OCI-LY7 (cell line): ENCODE measurements around the gene COL5A1. TPM values are rescaled to one million over a fixed set of nuclear protein-coding genes. Genes with fewer than 3 reads are reported as not detected.

Source experiments
- BruUV-seq: library from RNA; stranded (reverse); fragments of 400-500 nt; replicated peaks from 2 replicates; lab custom pipeline; 2021; lab: Mats Ljungman, UMichigan
- CTCF ChIA-PET: fragments of 300-600 bp; sonication (Branson Sonifier 250); formaldehyde crosslinking; loops from one replicate; lab custom pipeline; 2022; ENCODE audit warnings: antibody characterized with exemption; ENCODE audit not compliant: unreplicated experiment; lab: Charles Lee
- POLR2A ChIA-PET: fragments of 300-600 bp; sonication (Branson Sonifier 250); formaldehyde crosslinking; loops from one replicate; lab custom pipeline; 2022; ENCODE audit warnings: antibody characterized with exemption; lab: Charles Lee
- DNase-seq: peaks from one replicate; pipeline ENCODE4 v3.0.0-alpha.2; 2015; ENCODE audit warnings: low spot score
- H2AFZ ChIP-seq: fragments of 200-600 bp; sonication (generic), shearing (Covaris generic); 2 replicates; pipeline ENCODE4 v1.6.1; 2014; ENCODE audit warnings: mild to moderate bottlenecking, antibody characterized with exemption, low read length, moderate library complexity
- H3K27ac ChIP-seq: fragments of 200-600 bp; sonication (generic); 2 replicates; pipeline ENCODE4 v1.5.1; 2014; ENCODE audit warnings: mixed run types, low read depth, mild to moderate bottlenecking, moderate library complexity, low read length, inconsistent platforms; ENCODE audit not compliant: poor library complexity, severe bottlenecking
- H3K36me3 ChIP-seq: fragments of 200-600 bp; sonication (generic); 2 replicates; pipeline ENCODE4 v1.6.1; 2014; ENCODE audit warnings: mild to moderate bottlenecking, antibody characterized with exemption, low read length, moderate library complexity, mixed read lengths; ENCODE audit not compliant: insufficient read depth
- H3K4me1 ChIP-seq: fragments of 200-600 bp; sonication (generic); 2 replicates; pipeline ENCODE4 v1.5.1; 2014; ENCODE audit warnings: mild to moderate bottlenecking, low read length; ENCODE audit not compliant: insufficient read depth, poor library complexity, severe bottlenecking
- H3K4me2 ChIP-seq: fragments of 200-600 bp; sonication (generic); 2 replicates; pipeline ENCODE4 v1.6.1; 2014; ENCODE audit warnings: mild to moderate bottlenecking, low read length
- H3K4me3 ChIP-seq: fragments of 200-600 bp; sonication (generic); 2 replicates; pipeline ENCODE4 v1.5.1; 2014; ENCODE audit warnings: mild to moderate bottlenecking, low read depth, low read length; ENCODE audit not compliant: poor library complexity, severe bottlenecking
- H3K79me2 ChIP-seq: fragments of 200-600 bp; sonication (generic); 2 replicates; pipeline ENCODE4 v1.6.1; 2016; ENCODE audit warnings: low read depth, mild to moderate bottlenecking, low read length, moderate library complexity, mixed read lengths; ENCODE audit not compliant: insufficient read depth
- H3K9me2 ChIP-seq: fragments of 200-600 bp; sonication (generic); 2 replicates; pipeline ENCODE4 v1.6.1; 2016; ENCODE audit warnings: mild to moderate bottlenecking, low read length, mixed read lengths; ENCODE audit not compliant: insufficient read depth
- H3K9me3 ChIP-seq: fragments of 200-600 bp; sonication (generic); 2 replicates; pipeline ENCODE4 v1.6.1; 2014; ENCODE audit warnings: mild to moderate bottlenecking, mixed run types, low read length, mixed read lengths
- H4K20me1 ChIP-seq: fragments of 200-600 bp; sonication (generic); 2 replicates; pipeline ENCODE4 v1.6.1; 2014; ENCODE audit warnings: mild to moderate bottlenecking, antibody characterized with exemption, low read length, moderate library complexity, mixed read lengths; ENCODE audit not compliant: insufficient read depth
- EZH2phosphoT487 ChIP-seq: fragments of 200-600 bp; sonication (generic); IDR thresholded peaks from 2 replicates; pipeline ENCODE4 v1.6.1; 2018; ENCODE audit warnings: low read depth, borderline replicate concordance, mild to moderate bottlenecking, mixed run types, antibody characterized with exemption, low read length, moderate library complexity, mixed read lengths
- intact Hi-C: fragments of 100-400 bp; cut with micrococcal nuclease; formaldehyde crosslinking; loops from one replicate; pipeline ENCODE4 v1.10.0; 2022; ENCODE audit not compliant: unreplicated experiment
- total RNA-seq, 2 experiments: library from RNA; depleted of rRNA in 1 of 2; stranded (reverse); fragments of >200 nt in 1 of 2; shearing (Covaris generic) in 1 of 2; gene quantifications; 2 replicates each; pipeline ENCODE4 v1.2.3, GENCODE V29; 2014 to 2022
- TF ChIP-seq, protein P1 (sequence below): fragments of 200-600 bp; sonication (generic); conservative IDR thresholded peaks from 2 replicates; pipeline ENCODE4 v1.5.1; 2014; ENCODE audit warnings: mild to moderate bottlenecking, antibody characterized with exemption, low read length, moderate library complexity, mixed read lengths

COL5A1 gene
- total RNA-seq, 2 experiments from 2014 or later: 12.2 to 28.6 TPM

DNA sequence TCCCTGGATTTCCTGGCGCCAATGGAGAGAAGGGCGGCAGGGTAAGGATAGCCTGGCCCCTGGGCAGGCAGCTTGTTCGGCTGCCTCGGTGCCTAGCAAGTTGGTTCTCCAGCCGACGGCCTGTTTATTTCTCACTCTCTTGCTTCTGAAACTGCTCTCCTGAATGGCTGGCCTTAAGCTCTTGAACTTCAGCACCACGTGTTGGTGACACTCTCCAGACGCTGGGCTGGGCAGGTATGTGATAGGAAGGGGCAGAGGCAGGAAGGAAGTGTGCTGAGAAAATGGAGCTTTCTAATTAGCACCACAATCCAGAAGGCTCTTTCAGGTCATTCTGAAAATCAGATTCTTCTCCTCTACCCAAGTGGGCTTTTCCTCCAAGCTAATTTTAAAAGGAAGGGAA lies 147.6 kb downstream of the COL5A1 start:
- POLR2A ChIA-PET: no interaction called here
- H3K9me3 ChIP-seq: no peaks in the 10 kb centered on the region
- CTCF ChIA-PET: interaction anchor here (0.6 kb wide), 2 partner anchors 189 to 212 kb away, joined by 4 to 13 read pairs; no protein-coding TSS in a partner anchor
- no TSS peak for BruUV-seq
- no peaks in the 10 kb centered on the region for H4K20me1 ChIP-seq
- no peak overlapping the region for H3K4me3 ChIP-seq
- no peaks in the 10 kb centered on the region for H3K36me3 ChIP-seq
- H3K4me2 ChIP-seq: no peak overlapping the region
- H3K27ac ChIP-seq: no peak overlapping the region
- intact Hi-C loops: no loop called here
- H3K79me2 ChIP-seq: no peaks in the 10 kb centered on the region
- H3K4me1 ChIP-seq: no peaks in the 10 kb centered on the region
- no peak overlapping the region for H2AFZ ChIP-seq
- no peak for DNase-seq
- no peaks in the 10 kb centered on the region for H3K9me2 ChIP-seq
- no peak for TF ChIP-seq EZH2phosphoT487
- TF ChIP-seq, protein P1, sequence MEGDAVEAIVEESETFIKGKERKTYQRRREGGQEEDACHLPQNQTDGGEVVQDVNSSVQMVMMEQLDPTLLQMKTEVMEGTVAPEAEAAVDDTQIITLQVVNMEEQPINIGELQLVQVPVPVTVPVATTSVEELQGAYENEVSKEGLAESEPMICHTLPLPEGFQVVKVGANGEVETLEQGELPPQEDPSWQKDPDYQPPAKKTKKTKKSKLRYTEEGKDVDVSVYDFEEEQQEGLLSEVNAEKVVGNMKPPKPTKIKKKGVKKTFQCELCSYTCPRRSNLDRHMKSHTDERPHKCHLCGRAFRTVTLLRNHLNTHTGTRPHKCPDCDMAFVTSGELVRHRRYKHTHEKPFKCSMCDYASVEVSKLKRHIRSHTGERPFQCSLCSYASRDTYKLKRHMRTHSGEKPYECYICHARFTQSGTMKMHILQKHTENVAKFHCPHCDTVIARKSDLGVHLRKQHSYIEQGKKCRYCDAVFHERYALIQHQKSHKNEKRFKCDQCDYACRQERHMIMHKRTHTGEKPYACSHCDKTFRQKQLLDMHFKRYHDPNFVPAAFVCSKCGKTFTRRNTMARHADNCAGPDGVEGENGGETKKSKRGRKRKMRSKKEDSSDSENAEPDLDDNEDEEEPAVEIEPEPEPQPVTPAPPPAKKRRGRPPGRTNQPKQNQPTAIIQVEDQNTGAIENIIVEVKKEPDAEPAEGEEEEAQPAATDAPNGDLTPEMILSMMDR: no peak

DNA sequence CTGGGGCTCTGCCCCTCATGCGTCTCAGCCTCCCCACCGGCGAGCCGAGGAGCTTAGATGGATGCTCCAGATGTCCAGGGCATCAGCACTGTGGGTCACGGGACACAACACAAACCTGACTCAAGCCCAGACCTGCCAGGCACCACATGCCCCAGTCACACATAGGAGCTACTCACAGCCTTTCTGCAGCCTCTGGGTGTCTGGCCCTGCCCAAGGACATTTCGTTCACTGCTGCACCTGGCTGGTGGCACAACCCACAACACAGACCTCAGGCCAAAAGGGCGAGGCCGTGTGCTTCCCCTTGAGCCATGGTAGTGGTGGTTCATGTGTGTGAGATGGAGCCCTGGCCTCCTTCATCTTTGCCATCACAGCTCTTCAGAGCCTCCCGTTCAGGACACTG lies 149.4 kb downstream of the COL5A1 start:
- H3K9me3 ChIP-seq: no peaks in the 10 kb centered on the region
- no peak overlapping the region for H3K27ac ChIP-seq
- H4K20me1 ChIP-seq: no peaks in the 10 kb centered on the region
- no peaks in the 10 kb centered on the region for H3K79me2 ChIP-seq
- H3K4me3 ChIP-seq: no peak overlapping the region
- no peaks in the 10 kb centered on the region for H3K9me2 ChIP-seq
- intact Hi-C loops: no loop called here
- DNase-seq: no peak
- H2AFZ ChIP-seq: no peak overlapping the region
- no peak overlapping the region for H3K4me2 ChIP-seq
- no TSS peak for BruUV-seq
- H3K36me3 ChIP-seq: no peaks in the 10 kb centered on the region
- ChIA-PET POLR2A (interaction anchor here (0.6 kb wide), 1 partner anchor 66 kb away, joined by 4 read pairs; no protein-coding TSS in a partner anchor), CTCF (no interaction called here)
- no peaks in the 10 kb centered on the region for H3K4me1 ChIP-seq
- TF ChIP-seq, protein P1: no peak
- TF ChIP-seq EZH2phosphoT487: no peak

DNA sequence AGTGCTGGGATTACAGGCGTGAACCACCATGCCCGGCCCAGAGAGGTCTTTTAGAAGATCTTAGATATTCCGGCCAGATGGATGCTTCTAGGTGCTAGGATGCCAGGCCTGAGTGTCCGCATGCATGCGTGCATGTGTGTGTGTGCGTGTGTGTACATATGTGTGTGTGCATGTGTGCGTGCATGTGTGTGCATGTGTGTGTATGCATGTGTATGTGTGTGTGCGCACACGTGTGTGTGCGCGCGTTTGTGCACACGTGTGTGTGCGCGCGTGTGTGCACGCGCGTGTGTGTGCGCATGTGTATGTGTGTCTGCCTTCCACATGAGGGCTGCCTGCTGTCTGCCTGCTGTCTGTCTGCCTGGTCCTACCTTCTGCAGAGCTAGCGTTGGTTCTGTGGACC lies 151.0 kb downstream of the COL5A1 start:
- BruUV-seq: no TSS peak
- CTCF ChIA-PET: no interaction called here

More for the DNA sequence above, 151.0 kb downstream of the COL5A1 start:
- POLR2A ChIA-PET: interaction anchor here (0.7 kb wide), 1 partner anchor 365 kb away, joined by 3 read pairs; no protein-coding TSS in a partner anchor
- H3K9me2 ChIP-seq: no peaks in the 10 kb centered on the region
- H3K4me3 ChIP-seq: no peak overlapping the region
- no peaks in the 10 kb centered on the region for H3K36me3 ChIP-seq
- no peaks in the 10 kb centered on the region for H3K9me3 ChIP-seq
- no peak for DNase-seq
- H3K27ac ChIP-seq: no peak overlapping the region
- TF ChIP-seq, protein P1: no peak
- no peak for TF ChIP-seq EZH2phosphoT487
- intact Hi-C loops: no loop called here
- no peaks in the 10 kb centered on the region for H3K4me1 ChIP-seq
- H3K4me2 ChIP-seq: no peak overlapping the region
- H2AFZ ChIP-seq: no peak overlapping the region
- H3K79me2 ChIP-seq: no peaks in the 10 kb centered on the region
- H4K20me1 ChIP-seq: no peaks in the 10 kb centered on the region
